ENCODE data around the gene SPINK9.

The SPINK9 gene

GRCh38 chr5:148368299-148368698 lies 32.9 kb downstream of the SPINK9 start:
- no peak for DNase-seq

GRCh38 chr5:148372166-148372725 lies 36.9 kb downstream of the SPINK9 start:
- no peak for DNase-seq

DNA sequence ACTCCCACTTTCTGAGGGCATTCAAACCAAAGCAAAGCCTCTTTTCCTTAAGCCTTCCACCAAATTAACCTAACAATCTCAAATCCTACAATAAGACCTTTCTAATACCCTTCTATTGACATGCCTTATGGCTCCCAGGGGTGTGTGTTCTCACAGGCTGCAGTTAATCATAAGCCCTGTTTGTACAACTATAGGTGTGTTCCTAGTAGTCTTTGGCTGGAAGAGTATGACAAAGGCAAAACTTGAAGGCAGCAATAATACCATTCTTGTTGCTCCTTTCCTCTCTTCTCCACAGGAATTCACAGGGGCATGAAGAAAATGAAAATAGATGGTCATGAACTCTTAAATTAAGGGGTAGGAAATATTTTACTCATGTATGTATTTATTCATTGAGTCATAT lies 37.5 kb downstream of the SPINK9 start:
- DNase-seq = peak; percentile 19

DNA sequence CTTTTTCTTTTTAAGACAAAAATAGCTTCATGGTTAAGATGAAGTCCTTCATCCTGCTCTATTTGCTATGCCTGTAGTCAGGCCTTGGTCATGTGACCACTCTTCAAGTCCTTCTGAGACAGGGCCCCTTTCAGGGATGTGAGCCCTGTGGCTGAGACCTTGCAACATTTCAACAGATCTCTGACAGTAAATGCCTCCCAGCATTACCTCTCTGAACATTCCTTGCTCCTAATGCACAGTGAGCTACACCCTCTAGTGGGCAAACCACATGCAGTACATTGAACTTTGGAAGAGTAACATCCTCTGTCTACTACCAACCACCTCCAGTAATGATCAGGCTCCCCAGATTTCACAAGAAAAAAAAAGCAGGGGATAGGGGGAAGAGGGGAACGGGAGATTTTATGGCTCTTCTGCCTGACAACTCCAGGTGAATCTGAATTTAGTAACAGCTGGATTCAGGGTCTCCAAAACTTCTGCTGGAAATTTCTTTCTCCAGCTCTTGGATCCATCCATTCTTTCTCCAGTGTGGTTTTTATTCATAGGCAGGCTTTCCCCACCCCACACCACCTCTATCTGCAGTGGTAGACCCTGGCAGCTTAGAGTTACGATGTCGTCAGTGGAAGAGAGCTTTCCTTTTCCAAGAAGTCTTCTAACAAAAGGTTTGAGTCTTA lies 39.5 kb downstream of the SPINK9 start:
- peak; percentile 67 for DNase-seq

- no peak for DNase-seq
Measured at GRCh38 chr5:148376198-148376597, 40.8 kb downstream of the SPINK9 start.

GRCh38 chr5:148378670-148379069 lies 43.3 kb downstream of the SPINK9 start:
- no peak for DNase-seq

DNA sequence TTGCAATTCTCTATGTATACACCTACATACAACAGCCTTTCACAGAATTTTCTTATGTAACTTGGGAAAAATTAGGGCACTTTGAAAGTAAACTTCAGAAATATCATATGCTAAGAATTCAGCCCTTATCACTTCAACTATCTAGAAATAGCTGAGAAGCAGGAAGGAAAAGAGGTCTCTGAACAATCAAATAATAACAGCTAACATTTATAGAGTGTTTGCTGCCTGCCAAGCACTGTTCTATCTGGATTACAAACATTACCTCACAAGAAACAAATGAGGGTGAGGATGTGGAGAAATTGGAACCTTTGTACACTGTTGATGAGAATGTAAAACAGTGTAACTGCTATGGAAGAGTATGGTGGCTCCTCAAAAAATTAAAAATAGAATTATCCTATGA lies 44.0 kb downstream of the SPINK9 start:
- DNase-seq = no peak

DNA sequence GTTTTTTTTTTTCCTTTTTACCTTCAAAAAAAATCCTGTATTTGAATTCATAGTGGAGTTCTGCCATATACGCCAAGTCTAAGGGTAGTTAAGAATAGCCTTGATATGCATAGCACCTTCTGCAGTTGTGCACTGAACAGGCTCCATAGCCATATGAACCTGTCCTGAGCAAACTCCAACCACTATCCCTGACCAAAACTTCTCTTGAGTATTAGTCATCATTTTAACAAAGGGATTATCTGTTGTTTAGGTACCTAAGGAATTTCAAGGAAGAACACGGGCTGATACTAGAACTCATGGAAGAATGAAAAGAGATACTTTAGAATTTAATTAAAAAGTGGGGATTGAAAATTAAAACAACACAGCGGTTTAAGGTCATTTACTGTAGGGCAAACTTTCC lies 46.5 kb downstream of the SPINK9 start:
- DNase-seq = no peak

GRCh38 chr5:148382961-148383360 lies 47.6 kb downstream of the SPINK9 start:
- DNase-seq = no peak

DNA sequence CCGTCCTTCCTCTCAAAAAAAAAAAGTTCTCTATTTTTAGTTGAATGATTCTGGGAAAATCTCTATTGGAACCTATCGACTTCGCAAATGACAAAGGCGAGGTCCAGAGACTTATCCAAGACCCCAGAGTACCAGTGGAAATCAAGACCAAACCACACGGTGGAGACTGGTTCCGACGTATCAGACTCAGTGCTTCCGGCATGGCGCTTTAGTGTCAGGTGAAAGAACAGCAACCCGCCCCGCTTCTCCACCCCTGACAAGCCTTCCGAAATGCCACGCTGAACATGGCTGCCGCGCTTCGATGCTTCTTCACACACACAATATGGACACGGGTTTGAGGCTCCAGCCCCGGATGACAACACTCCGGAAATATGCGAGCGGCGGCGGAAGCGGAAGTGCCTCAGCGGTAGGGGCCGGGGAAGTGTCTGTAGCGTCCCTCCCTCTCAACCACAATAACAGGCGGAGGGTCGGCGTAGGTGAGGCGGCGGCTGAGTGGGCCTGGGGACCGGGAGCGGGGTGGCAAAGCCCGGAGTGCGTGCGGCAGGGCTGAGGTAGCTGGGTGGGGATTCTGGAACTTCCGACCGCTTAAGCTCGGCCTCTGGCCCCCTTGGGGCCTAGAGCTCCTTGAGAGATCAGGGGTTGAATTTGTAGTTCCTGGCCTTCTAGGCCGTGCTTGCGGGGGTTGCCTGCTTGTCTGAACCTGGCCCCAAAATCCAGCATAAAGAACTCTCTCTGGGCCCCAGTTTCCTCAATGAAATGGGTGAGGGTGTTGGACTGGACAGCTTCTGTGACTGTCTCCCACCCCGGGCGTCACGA lies 48.4 kb downstream of the SPINK9 start, which contains the start of gene FBXO38:
Gene FBXO38, plus strand, starts transcription at position 395 of the 816 bp plus-strand sequence. CDS start 10,819 bp downstream, outside the sequence.
- DNase-seq = peak; percentile 96

GRCh38 chr5:148384380-148384737 lies 49.0 kb downstream of the SPINK9 start:
- DNase-seq = no peak

GRCh38 chr5:148385094-148385493 lies 49.7 kb downstream of the SPINK9 start:
- no peak for DNase-seq

DNA sequence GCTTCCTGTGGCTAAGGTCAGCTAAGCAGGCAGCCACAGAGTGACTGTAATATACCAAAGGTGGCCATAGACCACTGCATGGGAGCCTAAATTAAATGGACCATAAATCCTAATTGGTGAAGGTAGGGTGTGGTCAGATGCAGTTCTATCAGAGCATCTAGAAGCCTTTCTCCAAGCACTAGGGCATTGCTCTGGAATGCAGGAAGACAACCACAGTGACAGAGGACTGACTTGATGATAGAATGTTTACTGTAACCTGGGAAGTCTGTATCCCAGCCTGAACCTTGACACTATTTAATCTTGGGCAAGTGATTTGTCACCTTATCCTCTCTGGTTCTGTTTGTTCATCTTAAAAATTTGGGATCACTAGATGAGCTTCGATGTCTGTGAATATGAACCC lies 50.7 kb downstream of the SPINK9 start:
- DNase-seq = no peak

- peak; percentile 85 for DNase-seq
Measured at GRCh38 chr5:148387325-148387724, 52.0 kb downstream of the SPINK9 start.

- no peak for DNase-seq
Measured at GRCh38 chr5:148388696-148389095, 53.3 kb downstream of the SPINK9 start.
